ENCODE measurements around the gene KMT5B.

Gene KMT5B

DNA sequence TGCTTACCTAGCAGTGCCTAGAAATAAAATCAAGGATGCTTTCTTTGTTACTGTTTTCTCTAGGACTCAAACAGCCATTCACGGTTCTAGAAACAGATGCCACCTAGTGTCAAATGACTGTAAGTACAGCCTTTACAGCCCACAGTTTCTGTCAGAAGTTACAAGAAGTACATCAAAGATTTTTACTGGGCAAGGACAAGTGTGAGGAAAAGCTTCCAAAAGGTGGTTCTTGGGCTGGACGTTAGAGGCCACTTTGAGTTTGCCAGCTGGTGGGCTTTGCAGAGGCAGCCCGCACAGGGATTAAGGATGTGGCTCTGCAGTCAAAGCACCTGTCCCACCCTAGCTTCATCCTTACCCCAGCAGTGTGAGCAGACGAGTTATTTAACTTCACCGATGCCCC lies 6.9 kb downstream of the KMT5B start:
- peak; percentile 70 for TF ChIP-seq CTCF (IDR thresholded peaks at IDR 0.05; ENCODE audit: extremely low read depth, missing control alignments)
- peak; percentile 65 for DNase-seq (ENCODE audit: low spot score)

- no peak for TF ChIP-seq CTCF (IDR thresholded peaks at IDR 0.05; ENCODE audit: extremely low read depth, missing control alignments)
- DNase-seq (ENCODE audit: low spot score): no peak
These were observed 8.7 kb downstream of the KMT5B start for GRCh38 chr11:68204402-68204801.

DNA sequence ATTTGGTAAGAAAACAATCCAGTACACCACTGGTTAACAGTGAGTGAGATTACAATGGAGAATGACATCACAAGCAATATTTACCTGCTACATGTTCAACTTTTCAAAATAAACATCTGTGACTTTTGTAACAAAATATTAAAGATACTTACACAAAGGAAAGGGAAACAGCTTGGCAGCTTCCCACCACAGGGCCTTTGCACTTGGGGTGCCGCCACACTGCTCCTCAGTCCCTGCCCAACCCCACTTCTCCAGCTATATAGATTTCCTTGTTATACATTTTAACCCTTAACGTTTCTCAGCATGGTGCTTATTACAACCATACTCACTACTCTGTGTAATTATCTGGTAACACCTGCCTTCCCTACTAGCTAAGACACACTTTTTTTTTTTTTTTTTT lies 10.9 kb downstream of the KMT5B start:
- TF ChIP-seq CTCF (IDR thresholded peaks at IDR 0.05; ENCODE audit: extremely low read depth, missing control alignments): no peak
- DNase-seq (ENCODE audit: low spot score): no peak

GRCh38 chr11:68201492-68201891 lies 11.6 kb downstream of the KMT5B start:
- no peak for DNase-seq (ENCODE audit: low spot score)
- TF ChIP-seq CTCF (IDR thresholded peaks at IDR 0.05; ENCODE audit: extremely low read depth, missing control alignments): no peak

DNA sequence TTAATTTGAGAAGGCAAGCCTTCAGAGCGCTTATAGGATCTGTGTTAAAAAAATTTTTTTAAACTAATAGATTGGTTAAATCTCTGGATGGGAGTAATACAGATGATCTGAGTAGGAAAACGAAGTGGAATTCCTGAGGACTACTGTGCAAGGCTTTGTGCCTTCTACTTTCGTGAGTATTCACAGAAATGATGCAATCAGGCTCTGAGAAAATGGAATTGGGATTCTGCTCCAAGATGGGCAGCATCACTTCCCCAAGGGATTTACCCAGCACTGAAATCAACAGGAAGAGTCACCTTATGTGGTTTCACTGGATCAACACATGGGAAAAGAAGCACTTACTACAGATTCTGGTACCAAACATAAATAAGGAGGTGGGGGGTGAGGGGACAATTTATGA lies 12.5 kb downstream of the KMT5B start:
- no peak for DNase-seq (ENCODE audit: low spot score)
- TF ChIP-seq CTCF (IDR thresholded peaks at IDR 0.05; ENCODE audit: extremely low read depth, missing control alignments): no peak

DNA sequence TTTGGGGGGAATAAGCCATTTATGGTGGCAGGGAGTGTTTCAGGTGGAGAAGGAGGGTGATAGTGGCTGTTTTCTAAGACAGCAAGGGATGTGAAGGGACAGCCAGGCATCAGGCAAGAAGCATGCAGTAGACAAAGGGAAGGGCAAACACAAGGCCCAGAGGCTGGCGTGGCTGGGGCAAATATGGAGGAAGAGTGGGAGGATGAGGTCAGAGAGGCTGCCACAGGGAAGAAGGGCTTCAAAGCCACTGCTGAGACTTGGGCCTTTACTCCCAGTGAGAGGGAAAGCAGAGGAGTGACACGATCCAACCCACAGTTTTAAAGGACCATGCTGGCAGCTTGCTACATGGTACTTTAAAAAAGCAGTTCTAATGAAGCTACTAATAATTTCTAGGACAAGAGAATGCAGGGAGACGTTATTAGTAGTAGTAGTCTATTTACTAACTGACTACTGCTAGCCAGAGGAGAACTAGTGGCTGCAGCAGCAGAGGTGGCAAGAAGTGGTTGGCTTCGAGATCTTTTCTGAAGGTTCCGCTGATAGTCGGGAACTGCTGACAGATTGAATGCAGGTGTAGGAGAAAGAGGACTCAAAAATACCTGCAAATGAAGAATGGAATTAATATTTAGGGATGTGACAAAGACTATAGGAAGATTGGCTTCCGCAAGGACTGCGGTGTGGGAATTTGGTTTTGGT lies 13.7 kb downstream of the KMT5B start:
- TF ChIP-seq CTCF (IDR thresholded peaks at IDR 0.05; ENCODE audit: extremely low read depth, missing control alignments): no peak
- no peak for DNase-seq (ENCODE audit: low spot score)

DNA sequence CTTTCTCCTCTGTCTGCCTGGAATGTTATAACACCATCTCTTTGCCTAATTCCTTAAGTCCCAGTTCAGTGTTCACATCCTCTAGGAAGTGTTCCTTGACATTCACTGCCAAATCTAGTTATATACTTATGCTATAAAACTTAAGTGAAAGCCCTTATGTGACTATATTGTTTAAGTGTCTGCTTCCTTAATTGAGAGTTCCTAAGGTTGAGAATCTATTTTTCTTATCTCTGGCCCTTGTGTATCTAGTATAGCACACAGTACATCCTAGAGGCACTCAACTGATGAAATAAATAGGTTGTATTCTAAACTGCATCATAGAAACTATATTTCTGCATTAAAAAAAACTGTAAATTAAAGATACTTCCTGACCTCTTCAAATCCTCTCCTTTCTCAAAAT lies 16.9 kb downstream of the KMT5B start:
- no peak for TF ChIP-seq CTCF (IDR thresholded peaks at IDR 0.05; ENCODE audit: extremely low read depth, missing control alignments)

More for the DNA sequence above, 16.9 kb downstream of the KMT5B start:
- no peak for DNase-seq (ENCODE audit: low spot score)

Data from GM20000 (cell line).